Stimulated activated CD4-positive, alpha-beta T cell treated with anti-CD3 and anti-CD28 coated beads, TNF-alpha, amount 100 ng/mL, for 1 hour (primary cell): ENCODE results near the gene BBS9.

Experiments used
- DNase-seq, 3 donors: peaks; one replicate each; pipeline ENCODE4 v3.0.0-alpha.2; 2020; ENCODE audit warnings: low read depth in 3 of 3, low spot score in 1 of 3

Gene BBS9

DNA sequence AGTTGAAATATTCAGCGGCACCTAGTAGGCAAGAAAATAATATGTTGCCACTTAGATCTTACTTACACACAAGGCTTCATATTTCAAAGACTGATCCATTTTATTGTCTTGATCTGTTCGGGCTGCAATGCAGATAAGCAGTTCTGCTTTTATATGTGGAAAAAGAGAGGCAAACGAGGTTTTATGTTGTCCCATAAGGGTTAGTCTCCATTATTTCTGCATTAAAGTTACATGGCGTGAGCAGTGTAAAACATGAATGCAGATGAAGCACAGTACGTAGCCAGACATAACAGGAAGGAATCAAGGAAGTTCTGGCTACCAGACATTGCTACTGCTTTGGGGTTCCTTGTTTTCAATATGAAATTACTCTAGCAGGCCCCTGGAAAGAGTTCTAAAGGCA, 224.8 kb downstream of the BBS9 start:
- DNase-seq, result no peak

DNA sequence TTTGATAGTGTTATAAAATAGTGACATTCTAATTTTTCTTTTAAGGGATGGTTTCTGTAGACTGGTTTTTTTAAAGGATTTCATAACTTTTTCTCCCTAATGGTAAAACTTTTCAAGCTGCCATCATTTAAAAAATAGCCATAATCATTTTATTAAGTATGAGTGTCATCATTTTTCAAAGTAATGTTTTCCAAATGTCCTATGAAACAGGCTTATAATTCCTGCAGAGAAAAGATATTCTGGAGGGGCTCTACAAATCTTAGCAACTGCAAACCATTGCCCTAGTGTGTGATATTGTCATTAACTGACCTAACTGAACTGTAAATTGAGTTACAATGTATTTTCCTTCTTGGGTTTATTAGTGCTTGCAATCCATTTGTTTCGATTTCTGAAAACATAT, 226.0 kb downstream of the BBS9 start:
- DNase-seq, result no peak

DNA sequence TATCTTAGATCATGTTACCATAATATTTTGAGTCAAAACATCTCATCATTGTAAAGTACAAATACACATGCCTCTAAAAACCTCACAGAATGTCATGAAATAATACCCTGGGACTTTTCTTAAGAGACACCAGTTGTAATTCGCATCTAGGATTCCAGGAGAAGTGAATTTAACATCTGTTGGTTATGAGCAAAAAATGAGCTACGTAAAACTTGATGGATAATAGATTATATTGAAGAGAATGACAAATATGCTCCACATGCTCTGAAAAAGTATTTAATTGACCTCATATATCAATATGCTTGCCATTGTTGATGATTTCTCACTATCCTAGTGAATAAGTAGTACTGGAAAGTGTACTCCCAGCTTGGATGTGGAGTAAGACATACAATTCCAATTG, 227.0 kb downstream of the BBS9 start:
- no peak for DNase-seq

DNA sequence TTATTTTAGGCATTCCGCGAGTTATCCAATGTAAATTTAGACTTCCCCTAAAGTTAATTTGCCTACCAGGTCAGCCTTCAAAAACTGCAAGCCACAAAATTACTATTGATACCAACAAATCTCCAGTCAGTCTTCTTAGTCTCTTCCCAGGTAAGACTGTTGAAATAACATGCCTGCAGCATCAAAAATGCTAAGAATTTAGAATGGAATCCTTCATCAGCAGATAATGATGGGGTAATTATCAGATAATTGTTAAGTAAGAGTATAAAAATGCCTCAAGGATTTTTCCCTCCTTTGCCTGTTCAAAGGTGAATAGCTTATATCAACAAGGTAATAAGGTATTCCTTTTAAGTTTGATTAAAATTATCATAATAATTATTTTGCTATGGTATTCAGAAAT, 228.5 kb downstream of the BBS9 start:
- DNase-seq, result no peak

DNA sequence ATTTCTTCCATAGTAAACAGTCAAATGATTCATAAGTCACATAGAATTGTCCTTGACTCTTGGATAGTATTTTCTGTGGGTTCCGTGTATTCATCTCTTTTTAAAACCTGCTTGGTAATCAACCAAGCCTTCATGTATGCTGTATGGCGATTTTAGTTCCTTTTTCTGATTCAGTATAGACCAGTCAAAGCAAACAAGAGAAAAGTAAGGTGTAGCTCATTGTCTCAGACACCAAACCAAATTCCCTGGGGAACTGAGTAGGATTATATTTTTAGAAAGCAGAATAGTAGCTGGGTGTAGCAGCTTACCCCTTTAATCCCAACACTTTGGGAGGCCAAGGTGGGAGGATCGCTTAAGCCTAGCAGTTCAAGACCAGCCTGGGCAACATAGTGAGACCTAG, 240.5 kb downstream of the BBS9 start:
- DNase-seq, result no peak

DNA sequence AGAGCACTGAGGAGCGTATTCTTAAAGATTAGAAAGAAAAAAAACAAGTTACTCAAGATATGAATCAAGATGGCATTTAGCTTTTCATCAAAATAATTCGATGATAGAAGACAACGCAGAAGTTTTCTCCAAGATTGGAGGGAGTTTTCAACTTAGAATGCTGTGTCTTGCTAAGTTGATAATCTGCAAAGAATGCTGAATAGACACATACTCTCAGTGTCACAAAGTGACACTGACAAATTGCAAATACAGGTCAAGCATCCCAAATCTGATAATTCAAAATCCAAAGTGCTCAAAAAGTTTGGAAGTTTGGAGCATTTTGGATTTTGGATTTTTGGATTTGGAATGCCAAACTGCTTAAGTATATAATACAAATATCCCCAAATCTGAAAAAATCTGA, 243.8 kb downstream of the BBS9 start:
- no peak for DNase-seq

DNA sequence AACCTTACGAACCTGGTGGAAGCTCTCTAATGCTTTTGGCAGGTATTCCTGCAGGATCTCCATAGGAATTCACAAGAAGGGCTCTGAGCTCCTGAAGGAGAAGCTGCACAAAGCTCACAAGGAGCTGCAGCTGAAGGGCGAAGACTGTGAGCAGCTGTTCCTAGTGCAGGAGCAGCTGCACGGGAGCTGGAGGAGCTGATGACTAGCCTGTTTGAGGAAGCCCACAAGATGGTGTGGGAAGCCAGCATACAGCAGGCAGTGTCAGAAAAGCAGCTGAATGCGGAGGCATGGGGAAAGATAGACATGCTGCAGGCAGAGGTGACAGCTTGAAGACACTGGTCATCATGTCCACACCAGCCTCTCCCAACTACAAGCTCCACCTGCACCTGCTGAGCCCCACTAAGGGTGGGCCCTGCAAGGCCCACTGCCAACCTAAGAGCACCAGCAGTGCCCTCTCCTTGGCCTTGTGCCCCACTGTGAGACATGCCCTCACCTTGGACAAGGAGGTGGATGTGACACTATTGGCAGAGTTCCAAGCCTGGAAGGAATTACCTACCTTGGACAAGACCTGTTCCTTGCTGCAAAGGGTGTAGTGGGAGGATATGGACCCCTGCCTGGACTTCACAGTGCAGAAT, 250.6 kb downstream of the BBS9 start:
- no peak for DNase-seq

DNA sequence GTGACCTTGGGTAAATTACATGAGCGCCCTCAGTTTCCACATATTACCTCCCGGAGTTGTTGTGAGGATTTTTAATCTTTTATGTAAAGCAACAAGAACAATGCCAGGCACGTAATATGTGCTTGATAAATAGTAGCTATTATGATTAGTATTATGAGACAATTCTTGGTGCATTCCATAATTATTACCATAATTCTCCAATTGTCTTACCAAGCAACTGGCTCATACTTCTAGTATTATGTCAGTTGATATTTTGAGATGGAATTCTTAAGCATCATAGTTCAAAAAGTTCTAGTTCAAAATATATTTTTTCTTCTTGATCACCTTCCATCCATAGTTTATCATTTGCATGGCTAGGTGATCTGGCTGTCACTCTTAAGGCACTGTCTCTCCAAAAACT, 259.0 kb downstream of the BBS9 start:
- no peak for DNase-seq

DNA sequence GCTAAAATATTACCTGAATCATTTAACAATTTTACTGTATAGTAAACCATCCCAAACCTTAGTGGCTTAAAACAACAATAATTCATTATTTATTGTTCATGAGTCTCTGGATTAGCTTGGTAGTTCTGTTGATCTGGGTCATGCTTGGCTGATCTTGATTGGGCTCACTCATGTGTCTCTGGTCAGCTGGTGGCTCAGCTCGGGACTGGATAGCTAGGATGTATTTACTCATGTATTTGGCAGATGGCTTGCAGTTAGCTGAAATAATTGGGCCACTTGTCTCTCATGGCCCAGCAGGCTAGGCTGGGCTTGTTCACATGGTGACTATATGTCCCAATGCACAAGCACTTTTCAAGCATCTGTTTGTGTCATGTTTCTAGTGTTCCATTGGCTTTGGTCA, 262.8 kb downstream of the BBS9 start:
- DNase-seq, result no peak

DNA sequence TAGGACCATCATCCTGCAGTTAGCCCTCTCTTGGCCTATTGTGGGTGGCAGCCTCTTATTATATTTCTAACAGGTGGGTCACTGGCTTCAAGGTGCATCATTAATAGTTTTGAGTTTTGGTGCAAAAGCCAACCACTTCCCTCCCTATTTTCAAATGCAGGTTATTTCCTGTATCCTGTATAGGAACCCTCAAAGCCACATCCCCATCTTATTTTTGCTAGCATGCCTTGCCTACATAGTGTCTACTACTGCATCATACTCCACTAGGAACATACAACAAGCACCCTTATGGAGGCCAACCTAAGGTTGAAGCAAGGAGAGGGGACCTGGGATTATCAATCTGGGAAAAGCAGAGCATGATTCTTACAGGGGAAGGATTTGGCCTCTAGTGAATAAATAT, 264.4 kb downstream of the BBS9 start:
- DNase-seq, result no peak

DNA sequence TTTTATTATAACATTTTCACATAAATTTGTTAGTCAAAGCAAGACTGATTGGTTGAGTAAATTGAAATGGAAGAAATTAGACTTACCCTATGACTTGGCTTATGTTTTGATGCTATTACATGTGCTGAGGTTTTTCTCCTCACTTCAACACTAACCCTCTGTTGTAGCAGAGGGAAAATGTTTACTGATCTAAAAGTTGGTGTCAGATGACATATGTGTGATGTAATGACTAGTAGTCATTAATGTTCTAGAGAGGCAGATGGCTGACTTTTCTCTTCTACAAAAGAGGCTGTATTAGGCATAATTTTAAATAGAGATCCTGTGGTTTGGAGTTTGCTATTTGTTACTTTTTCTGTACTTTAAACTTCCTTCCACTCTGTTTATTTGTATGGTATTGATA, 266.0 kb downstream of the BBS9 start:
- no peak for DNase-seq

DNA sequence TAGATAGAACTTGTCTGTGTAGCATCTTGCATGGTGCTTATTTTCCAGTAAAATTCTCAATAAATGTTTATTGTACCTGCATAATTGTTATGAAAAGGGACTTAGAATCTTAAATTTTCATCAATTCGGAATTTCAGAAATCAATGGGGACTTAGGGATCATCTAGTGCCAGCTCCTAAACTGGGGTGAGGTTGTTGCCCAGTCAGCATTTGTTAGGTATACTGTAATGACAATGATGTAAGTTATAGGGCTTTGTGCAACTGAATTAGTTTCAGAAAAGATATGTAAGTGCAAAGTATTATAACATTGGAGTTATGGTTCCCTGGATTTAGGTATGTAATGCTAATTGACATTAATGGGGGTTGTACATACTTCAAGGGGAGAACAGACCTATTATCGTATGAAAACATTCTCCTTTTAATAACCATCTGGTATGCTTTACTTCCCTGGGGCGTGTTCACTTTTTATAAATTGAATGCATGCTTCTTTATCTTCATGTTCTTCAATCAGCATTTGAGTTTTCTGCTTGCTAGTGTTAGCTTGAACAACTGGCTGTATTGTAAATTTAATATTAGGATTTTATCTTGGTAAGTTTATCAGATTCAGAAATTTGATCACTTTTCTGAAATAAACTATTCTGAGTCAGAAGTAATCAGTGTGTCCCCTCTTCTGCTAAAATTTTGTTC, 270.3 kb downstream of the BBS9 start:
- no peak for DNase-seq

DNA sequence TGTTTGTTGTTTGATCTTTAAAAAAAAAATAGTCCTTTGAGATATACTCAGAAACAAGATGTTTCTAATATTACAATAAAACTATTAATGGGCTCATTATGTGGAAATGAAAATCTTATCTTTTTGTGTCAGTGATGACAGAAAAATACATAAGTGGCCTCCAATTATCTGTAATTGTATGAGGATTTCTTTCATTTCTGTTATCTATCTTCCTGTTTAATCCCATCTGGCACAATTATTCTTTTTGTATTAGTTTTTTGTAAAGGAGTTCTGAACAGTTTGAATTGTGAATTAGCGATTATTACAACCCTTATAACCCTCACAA, 270.8 kb downstream of the BBS9 start:
- no peak for DNase-seq

DNA sequence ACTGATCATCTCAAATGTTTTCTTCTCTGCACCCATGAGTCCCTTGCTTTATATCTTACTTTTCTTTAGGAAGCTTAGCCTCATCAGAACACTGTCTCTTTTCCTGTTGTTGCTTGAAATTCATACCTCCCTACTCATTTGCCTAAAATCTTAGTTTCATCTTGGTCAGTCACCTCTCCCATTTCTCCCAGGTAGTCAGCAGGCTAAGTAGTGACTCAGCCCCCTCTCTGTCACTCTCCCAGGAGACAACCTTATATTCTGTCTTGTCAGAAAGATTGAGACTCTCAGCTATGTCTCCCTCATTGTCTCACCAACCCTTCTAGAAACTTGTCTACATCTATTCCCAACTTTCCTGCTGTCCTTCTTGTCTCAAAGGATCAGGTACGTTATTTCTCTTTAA, 280.9 kb downstream of the BBS9 start:
- DNase-seq, result no peak

DNA sequence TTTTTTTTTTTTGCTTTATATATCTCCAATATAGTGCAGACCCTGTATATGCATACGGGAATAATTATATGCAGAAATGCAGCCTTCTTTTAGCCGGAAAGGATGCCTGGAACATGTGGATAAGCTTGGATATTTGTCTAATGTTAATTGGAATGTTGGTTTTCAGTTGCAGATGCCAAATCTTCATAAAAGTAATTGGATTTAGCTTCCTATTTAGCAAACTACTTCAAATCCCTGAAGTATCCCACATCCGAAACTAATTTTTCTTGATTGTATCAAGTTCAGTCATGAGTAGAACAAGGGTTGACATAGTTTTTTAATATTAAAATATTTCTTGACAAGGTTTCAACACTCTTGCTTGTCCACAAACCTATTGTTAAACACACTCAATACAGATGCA, 281.7 kb downstream of the BBS9 start:
- no peak for DNase-seq

DNA sequence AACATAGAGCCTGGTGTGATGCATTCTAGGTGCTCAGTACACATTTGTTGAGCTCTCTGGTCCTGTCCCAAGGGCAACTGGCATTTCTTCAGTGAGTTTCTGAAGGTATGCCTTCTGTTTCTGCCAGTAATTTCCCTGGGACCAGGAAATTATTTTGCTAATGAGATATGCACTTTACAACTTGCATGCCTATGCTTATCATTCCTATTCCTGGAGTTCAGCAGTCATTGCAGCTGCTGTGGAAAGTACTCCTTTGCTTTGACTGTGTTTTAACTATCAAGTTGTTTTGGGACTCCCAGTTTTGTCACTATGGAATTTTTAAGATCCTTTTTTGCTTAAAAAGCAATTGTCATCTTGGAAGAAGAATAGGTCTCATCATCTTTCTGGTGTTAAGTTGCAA, 283.0 kb downstream of the BBS9 start:
- DNase-seq, result no peak

DNA sequence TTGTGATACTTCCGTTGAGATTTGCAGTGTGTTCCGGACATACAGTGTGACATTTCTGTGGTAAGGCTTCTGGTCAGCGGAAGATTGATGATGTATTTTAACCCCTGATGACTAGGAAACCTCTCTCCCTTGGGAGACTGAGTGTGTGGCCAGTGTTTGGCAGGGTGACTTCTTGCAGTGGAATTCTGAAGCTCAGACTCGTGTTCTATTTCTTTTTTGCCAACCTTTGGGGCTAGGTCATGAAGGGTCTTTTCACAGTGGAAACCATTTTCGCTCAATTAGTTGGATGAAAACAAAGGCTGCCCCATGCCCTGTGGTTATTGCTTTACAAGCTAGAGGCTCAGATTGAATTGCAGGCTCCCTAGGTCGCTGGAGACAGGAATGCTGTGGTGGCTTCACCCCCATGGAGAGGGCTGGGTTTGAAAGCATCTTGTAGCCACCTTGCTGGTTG, 288.9 kb downstream of the BBS9 start:
- no peak for DNase-seq

DNA sequence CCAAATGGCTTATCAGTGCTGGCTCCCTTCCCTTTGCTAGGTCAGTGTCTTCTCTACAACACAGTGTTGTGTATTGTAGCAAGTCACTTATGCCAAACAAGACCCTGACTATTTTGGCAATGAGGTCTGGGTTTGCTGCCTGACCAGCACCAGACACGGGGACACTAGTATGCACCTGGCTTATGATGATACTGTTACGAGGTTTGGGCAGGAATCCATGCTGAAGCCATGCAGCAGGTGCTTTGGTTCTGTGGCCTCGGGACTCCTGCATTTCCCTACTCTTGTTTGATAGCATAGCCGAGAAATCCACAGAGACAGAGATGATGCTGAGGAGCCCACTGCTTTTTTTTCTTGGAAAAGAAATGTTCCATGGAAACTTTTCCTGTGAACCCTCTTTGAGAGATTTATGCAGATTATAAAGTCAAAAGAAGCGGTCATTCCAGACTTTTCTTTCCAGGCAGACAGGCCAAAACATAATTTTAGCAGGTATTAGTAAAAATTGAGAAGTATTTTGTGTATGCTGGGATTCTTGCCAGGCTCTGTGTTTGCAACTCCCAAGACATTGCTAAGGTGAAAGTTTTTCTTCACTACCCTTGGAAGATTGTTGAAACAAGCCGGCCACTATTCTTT, 291.1 kb downstream of the BBS9 start:
- DNase-seq, result no peak

DNA sequence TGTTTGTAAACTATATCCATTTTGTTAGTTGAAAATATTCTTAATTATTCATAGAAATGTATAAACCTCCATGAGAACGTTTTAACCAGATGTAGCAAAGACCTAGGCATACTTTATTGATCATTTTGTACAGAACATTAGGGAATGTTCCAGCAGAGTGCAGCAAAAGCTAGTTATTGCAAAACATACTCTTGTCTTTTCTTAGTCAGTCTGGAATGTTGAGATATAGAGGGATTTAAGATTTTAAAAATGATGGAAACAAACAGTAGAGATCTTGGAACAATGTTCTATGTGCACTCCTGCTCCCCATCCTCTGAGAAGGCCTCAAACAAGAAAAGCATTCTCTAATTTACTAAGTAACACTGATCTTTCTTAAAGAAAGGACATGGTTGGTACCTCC, 292.1 kb downstream of the BBS9 start:
- DNase-seq, result no peak

DNA sequence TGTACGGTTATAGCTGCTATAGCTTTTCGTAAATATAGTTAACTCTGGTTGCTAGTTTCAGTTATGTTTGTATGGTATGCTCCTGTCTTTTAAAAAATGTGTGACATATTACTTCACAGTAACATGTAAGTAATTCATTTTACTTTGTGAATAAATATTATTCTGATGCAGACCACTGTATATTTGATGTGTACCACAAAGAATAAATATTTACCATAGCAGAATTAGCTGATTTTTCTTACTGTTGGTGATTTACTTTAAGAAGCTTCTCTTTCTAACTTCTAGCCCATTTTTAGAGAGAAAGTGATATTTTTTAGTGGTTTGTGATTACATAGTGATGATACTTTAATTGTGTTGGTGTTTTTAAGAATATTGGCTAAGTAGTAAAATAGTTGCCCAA, 292.8 kb downstream of the BBS9 start:
- no peak for DNase-seq

DNA sequence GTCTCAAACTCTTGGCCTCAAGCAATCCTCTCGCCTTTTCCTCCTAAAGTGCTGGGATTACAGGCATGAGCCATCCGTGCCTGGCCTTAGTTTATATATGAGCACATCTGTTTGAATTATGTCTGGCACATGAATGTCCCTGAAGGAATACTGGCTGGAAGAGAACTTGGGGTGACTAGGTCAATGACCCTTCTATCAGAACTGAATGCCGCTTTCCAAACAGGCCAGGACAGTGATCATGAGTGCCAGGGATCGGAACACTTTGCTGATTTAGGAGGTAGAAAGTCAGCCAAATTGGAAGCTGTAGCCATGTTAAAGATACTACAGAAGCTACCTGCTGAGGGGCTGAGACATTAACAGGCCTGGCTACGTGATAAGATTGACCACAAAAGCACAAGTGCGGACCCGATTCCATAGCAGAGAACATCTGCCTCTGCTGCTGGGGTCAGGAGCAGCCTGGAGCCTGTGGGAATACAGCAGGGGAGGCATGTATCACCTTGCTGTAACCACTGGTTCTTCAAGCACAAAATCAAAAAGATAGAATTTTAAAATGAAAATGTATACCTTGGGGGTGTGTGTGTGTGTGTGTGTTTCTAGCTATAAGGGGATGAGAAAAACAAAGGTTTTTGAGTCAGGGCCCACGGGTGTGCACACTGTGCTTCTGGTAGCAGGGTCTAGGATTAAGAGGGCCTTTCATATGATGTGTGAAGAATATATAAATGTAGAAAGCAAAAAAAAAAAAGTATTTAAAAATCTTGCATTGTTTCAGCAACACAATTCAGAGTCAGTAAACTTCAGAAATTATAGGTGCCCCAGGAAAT, 293.7 kb downstream of the BBS9 start:
- no peak for DNase-seq

DNA sequence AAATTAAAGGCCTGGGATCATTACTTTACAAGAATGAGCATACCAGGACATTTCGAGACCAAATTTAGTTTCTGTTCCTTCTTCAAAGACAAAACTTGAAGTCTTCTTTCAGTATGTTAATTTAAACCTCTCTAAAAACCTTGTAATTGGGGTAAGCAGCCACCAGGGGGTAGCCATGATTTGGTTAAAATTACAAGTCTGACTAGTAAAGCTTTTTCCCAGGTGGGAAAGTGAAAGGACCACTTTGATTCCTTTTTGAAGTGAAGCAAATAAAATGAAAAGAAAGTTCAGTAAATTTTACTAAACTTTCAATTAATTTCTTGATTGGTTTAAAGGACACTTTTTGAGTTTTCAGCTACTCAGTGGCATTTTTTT, 294.3 kb downstream of the BBS9 start:
- no peak for DNase-seq
